GM12865 (cell line): ENCODE data around the gene INS.

Source experiments
- DNase-seq: peaks from one replicate; pipeline ENCODE4 v3.0.0; 2010; ENCODE audit warnings: low read depth
- H3K4me3 ChIP-seq: 2 replicates; pipeline ENCODE4 v1.5.1; 2011; ENCODE audit warnings: mild to moderate bottlenecking, low read depth, low read length, control low read depth
- TF ChIP-seq, protein P1 (sequence below): IDR thresholded peaks from 2 replicates; pipeline ENCODE4 v1.5.1; 2011; ENCODE audit warnings: low read length, control low read depth, low read depth, inconsistent platforms; ENCODE audit not compliant: insufficient read depth; ENCODE audit errors: missing control alignments

Gene INS

DNA sequence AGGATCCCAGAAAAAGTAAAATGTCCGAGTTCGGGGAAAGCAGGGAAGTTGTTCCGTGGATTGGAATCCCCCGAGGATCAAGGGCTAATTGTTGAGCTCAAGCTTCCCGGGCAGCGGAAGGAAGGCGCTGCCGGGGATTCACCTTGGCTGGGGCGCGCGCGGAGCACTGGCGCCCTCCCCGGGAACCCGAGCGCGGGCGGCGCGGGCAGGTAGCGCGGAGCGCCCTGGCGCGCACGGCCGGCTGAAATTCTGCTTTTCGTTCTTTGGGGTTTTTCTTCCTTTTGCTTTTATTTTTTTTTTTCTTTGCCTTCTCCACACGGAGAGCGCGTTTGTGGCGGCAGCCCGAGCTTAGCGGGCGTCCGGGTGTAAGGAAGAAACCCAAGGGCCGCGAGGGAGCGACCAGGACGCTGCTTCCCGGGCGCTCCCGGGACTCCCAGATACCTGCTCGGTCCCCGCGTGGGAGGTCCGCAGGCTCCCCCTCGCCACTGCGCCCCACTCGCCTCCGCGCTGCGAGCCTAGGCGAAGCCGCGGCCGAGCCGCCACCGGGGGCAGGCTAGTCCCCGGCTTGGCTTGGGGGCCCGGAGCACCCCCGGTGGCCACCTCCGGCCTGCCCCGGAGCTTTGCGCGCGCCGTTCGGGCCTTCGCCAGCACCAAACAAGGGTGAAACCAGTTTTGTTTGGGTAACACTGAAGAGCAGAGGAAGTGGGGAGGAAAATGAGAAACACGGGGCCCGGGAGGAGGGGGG is 17.0 kb downstream of the INS start:
- TF ChIP-seq, protein P1, sequence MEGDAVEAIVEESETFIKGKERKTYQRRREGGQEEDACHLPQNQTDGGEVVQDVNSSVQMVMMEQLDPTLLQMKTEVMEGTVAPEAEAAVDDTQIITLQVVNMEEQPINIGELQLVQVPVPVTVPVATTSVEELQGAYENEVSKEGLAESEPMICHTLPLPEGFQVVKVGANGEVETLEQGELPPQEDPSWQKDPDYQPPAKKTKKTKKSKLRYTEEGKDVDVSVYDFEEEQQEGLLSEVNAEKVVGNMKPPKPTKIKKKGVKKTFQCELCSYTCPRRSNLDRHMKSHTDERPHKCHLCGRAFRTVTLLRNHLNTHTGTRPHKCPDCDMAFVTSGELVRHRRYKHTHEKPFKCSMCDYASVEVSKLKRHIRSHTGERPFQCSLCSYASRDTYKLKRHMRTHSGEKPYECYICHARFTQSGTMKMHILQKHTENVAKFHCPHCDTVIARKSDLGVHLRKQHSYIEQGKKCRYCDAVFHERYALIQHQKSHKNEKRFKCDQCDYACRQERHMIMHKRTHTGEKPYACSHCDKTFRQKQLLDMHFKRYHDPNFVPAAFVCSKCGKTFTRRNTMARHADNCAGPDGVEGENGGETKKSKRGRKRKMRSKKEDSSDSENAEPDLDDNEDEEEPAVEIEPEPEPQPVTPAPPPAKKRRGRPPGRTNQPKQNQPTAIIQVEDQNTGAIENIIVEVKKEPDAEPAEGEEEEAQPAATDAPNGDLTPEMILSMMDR = no peak
- no peak for DNase-seq
- no peak overlapping the region for H3K4me3 ChIP-seq

DNA sequence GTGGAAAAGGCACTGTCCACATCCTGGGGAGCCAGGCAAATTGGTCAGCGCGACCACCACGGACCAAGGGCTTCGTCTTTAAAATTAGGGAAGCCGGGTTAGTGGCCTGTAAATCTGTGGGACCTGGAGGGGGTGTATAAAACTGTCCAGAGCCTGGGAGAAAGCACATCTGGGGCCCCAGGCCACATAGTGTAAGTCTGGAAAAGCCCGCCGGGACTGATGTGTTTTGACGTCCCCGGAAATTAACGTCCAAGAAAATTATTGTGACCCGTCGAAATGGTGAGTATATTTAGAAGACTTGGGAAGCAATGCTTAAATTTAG is 17.6 kb downstream of the INS start:
- no peak for DNase-seq
- TF ChIP-seq, protein P1 = no peak
- H3K4me3 ChIP-seq = no peak overlapping the region

DNA sequence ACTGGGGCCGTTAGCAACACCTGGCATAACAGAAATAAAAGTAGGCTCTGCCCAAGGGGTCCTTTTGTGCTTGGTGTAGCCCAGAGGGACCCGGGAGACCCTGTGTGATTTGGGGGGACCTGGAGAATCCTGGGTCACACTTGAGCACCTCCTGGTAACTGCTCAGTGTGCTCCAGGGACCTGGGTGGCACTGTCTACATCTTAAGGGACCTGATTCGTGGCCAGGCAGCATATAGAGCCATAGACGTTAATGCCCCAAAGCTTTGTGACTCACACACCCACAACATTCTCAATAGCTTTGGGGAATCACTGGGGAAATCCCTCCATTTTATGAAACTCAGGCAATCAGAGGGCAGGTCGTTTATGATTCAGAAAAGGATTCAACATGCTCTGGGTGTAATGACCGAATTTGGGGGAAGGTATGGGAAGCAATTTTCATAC is 18.2 kb downstream of the INS start:
- peak; percentile 29 for DNase-seq
- H3K4me3 ChIP-seq = no peak overlapping the region
- TF ChIP-seq, protein P1 = no peak

DNA sequence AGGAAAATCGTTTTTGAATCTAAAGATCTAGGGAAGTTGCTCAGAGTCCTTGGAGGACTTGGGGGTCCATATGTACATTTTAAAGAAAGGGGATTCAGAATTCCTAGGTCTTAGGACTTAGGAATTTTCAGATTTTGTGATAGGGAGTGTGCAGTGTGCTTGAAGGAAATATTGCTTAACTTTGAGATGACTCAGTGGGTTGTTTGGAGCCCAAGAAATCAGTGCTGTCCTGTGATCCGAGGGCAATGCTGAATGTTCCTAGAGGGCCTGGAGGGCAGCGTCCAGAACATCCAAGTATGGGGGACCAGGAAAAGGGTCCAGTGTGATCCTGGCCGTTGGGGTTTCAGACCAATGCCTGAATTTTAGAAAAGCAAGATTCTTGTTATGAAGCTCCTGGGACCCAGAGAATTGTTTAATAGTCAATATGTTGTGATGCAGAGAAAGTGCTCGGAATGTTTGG is 18.7 kb downstream of the INS start:
- no peak overlapping the region for H3K4me3 ChIP-seq
- no peak for DNase-seq
- TF ChIP-seq, protein P1 = no peak

DNA sequence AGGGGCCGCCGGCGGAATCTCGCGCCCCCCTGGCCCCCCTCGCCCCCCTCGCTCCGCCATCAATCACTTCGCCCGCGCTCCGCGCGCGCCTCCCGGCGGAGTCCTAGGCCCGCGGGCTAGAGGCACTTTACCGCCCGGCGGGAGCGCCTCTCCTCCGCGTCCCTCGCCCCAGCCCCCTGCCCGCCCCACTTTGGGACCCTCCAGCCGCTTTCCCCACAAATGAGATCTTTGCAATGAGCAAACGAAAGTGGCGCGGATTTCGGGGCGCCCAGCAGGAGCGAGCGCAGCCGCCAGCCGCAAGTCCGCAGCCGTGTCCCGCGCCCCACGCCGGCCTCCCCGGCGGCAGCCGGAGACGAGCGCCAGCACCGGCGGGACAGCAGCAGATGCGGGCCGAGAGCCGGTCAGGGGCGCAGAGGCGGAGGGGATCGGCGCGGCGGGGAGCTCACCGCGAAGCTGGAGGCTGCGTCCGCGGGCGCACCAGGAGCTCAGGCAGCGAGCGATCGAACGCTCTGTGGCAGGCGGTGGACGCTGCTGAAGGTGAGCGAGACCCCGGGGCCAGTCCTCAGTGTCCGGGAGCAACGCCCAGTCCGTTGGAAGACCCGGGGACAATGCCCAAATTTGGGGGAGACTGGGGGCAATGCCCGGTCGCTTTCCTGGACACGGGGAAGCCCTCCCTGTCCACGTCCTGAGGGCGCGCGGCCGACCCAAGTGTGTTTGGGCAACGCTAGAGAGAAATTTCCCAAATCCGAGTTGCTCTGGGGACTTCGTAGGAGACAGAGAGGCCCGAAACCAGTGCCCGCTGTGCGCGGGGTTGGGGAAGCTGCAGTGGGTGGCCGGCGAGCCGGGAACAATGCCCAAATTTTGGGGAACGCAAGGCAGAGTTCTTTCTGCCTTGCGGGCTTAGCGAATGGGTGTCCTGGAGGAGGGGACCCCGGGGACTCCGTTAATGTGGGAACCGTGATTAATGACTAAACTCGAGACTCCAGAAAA is 20.3 kb downstream of the INS start:
- TF ChIP-seq, protein P1 = no peak
- no peak overlapping the region for H3K4me3 ChIP-seq
- no peak for DNase-seq

DNA sequence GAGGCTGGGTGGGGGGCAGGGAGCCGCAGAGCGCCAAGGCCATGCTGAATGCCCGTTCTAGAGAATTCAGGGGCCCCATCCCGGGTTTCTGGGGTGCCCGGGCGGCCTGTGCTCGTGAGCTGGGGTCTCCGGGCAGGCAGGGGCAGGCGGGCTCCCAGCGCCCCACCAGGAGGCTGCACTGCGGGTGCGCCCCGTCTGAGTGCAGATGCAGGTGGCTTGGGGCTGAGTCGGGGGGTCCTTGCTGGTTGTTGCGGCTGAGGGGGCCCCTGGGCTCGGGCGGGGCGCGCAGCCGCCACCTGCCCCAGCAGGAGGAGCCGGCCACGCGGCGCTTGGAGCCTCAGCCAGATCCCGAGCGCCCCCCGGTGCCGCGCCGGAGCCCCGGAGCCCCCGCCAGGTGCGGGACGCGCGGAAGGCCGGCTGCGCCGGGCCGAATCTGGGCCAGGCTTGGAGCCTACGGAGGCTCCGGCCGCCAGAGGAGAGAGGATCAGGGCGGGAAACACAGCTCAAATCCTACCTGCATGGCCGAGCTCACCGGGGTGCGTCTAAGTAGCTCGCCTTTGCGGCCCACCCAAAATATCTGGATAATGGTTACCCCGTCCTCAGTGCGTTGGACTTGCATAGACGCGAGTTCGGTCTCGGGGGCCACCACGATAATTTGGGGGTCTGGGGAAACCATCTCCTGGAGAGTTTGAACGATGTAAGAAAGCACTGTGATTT is 21.2 kb downstream of the INS start:
- H3K4me3 ChIP-seq = no peak overlapping the region
- TF ChIP-seq, protein P1 = no peak
- DNase-seq = no peak
